WI38 (cell line): ENCODE data around the gene ATP5F1B.

Source experiments
- H3K4me3 ChIP-seq: 2 replicates; pipeline ENCODE4 v1.5.1; 2011; ENCODE audit warnings: low read depth, mild to moderate bottlenecking, control low read depth, low read length
- CTCF ChIP-seq: IDR thresholded peaks from 2 replicates; pipeline ENCODE4 v1.5.1; 2012; ENCODE audit warnings: low read depth, mild to moderate bottlenecking, control low read depth, low read length

The ATP5F1B gene

GRCh38 chr12:56645717-56646446 lies at the start of gene ATP5F1B:
TSS of gene ATP5F1B (minus strand) at chr12:56645984. CDS start at chr12:56645963, 21 bp downstream.
- H3K4me3 ChIP-seq: peak within 1 kb of the TSS; percentile 92
- no peak for TF ChIP-seq CTCF

GRCh38 chr12:56694161-56694560 lies 48.4 kb upstream of the ATP5F1B start:
- TF ChIP-seq CTCF: no peak
- no peak overlapping the region for H3K4me3 ChIP-seq

- H3K4me3 ChIP-seq: peak overlapping the region; percentile 67
- TF ChIP-seq CTCF: no peak
These were observed 43.0 kb upstream of the ATP5F1B start for GRCh38 chr12:56688846-56689109.

- no peak for TF ChIP-seq CTCF
- peak within 1 kb of the TSS; percentile 100 for H3K4me3 ChIP-seq
These were observed 42.5 kb upstream of the ATP5F1B start, which contains the start of gene PTGES3 for GRCh38 chr12:56688129-56688845. TSS of gene PTGES3 (minus strand) at chr12:56688284. CDS start at chr12:56687999, 285 bp downstream.

- TF ChIP-seq CTCF: no peak
- peak overlapping the region; percentile 100 for H3K4me3 ChIP-seq
These were observed 41.7 kb upstream of the ATP5F1B start for GRCh38 chr12:56687223-56688128.

GRCh38 chr12:56684745-56685359 lies 39.1 kb upstream of the ATP5F1B start:
- no peak for TF ChIP-seq CTCF

More at GRCh38 chr12:56684745-56685359, 39.1 kb upstream of the ATP5F1B start:
- H3K4me3 ChIP-seq: peak overlapping the region; percentile 22; the same call in 1 of the 2 replicates
